ENCODE data around the gene SLC6A7. TPM values are rescaled to one million over a fixed set of nuclear protein-coding genes. Genes with fewer than 3 reads are reported as not detected.

Gene SLC6A7
- total RNA-seq, 4 donors from 2014 or later, result not detected

DNA sequence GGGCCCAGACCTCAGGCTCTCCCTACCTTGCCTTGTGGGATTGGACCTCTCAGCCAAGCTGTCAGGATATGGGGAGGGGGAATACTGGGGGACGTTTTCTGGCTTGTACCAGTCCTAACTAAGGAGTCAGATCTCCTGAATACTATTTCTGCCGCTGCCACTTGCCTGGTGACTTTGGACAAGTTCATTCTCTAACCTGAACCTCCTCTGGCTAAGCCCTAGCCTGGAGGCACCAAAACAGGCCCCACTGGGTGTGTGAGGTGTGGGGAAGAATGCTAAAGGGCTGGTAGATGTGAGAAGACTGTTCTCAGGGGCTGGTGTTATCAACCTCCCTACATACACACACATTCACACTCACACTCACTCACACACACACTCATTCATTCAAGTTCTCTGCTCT, 1.1 kb downstream of the SLC6A7 start:
- 36 to 51% methylated on average over 2 of the region's 2 CpGs for WGBS, 2 donors
- H3K9me3 ChIP-seq, result no peaks in the 10 kb centered on the region

DNA sequence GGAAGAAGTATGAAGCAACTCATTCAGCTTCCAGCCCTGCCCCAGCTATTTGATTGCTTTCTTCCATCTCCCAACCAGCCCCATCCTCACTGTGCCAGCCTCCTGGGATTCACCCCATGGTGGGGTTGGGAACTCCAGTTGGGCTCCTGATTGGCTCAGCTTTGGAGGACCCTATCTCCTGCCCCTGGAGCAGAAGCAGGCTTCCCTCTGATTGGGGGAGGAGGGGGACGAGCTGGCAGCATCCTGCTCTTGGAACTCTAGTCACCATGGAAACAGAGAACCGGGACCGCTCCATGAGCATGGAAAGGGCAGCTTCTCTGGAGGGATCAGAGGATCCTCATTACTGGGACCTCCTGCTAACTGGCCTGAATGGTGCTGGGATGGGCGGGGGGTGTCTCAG, 2.6 kb downstream of the SLC6A7 start:
- H3K36me3 ChIP-seq, result no peaks in the 10 kb centered on the region
- no peak overlapping the region for H3K4me3 ChIP-seq
- no peak overlapping the region for H3K27ac ChIP-seq
- peaks cover 0 to 13% (median 3%) of the 10 kb centered on the region in 4 donors for H3K4me1 ChIP-seq
- no peaks in the 10 kb centered on the region for H3K9me3 ChIP-seq
- WGBS, 2 donors, result 57 to 68% methylated on average over 4 of the region's 4 CpGs
- peaks cover 0 to 42% of the 10 kb centered on the region in 2 donors for H3K27me3 ChIP-seq
- DNase-seq (ENCODE audit: low spot score in 2 of 2), result no peak
- TF ChIP-seq, protein P1, sequence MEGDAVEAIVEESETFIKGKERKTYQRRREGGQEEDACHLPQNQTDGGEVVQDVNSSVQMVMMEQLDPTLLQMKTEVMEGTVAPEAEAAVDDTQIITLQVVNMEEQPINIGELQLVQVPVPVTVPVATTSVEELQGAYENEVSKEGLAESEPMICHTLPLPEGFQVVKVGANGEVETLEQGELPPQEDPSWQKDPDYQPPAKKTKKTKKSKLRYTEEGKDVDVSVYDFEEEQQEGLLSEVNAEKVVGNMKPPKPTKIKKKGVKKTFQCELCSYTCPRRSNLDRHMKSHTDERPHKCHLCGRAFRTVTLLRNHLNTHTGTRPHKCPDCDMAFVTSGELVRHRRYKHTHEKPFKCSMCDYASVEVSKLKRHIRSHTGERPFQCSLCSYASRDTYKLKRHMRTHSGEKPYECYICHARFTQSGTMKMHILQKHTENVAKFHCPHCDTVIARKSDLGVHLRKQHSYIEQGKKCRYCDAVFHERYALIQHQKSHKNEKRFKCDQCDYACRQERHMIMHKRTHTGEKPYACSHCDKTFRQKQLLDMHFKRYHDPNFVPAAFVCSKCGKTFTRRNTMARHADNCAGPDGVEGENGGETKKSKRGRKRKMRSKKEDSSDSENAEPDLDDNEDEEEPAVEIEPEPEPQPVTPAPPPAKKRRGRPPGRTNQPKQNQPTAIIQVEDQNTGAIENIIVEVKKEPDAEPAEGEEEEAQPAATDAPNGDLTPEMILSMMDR (IDR thresholded peaks at IDR 0.05), result no peak
- TF ChIP-seq POLR2A (IDR thresholded peaks at IDR 0.05) (no peak), EP300 (IDR thresholded peaks at IDR 0.05) (no peak)

More for the DNA sequence above, 1.1 kb downstream of the SLC6A7 start:
- no peaks in the 10 kb centered on the region for H3K36me3 ChIP-seq
- TF ChIP-seq, protein P1 (IDR thresholded peaks at IDR 0.05), result no peak
- TF ChIP-seq POLR2A (IDR thresholded peaks at IDR 0.05) (no peak), EP300 (IDR thresholded peaks at IDR 0.05) (no peak)
- H3K4me1 ChIP-seq, result peaks cover 0 to 13% (median 3%) of the 10 kb centered on the region in 4 donors
- H3K27ac ChIP-seq, result no peak overlapping the region
- no peak overlapping the region for H3K4me3 ChIP-seq
- H3K27me3 ChIP-seq, result peaks cover 0 to 42% of the 10 kb centered on the region in 2 donors
- no peak for DNase-seq (ENCODE audit: low spot score in 2 of 2)

DNA sequence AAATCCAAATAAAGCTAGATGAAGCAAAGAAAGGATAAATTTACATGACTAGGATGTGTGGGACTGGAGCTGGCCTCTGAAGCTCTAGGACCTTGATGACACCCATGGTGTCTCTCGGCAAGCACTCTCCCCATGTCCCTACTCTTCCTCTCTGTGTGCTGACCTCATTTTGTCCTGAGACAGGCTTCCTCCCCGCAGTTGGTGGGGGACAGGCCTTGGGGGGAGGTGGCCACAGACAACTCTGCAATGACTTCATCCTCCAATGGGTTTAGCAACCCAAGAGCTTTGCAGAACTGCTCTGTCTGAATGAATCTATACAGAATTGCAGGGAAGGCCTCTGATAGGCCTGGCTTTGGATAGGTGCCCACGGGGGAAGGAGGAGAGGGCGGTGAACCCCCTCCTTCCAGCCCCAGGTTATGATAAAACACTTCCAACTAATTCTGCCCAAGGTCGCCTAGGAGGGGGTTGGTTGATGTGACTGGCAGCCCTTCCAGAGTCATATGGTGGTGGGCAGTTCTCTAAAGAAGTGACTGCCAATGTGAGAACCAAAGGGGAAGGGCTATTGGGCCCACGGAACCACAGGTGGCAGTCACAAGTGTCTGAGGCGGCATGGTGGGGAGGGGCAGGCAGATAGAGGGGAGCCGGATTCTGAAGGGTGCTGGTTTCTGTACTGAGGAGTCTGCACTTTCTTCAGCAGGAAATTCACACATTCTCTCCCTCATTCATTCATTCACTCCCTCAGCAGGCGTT, 6.0 kb downstream of the SLC6A7 start:
- Histone ChIP-seq H3K9me3 (no peaks in the 10 kb centered on the region), H3K27ac (no peak overlapping the region), H3K27me3 (peaks cover 0 to 13% of the 10 kb centered on the region in 2 donors), H3K4me1 (no peaks in the 10 kb centered on the region), H3K36me3 (no peaks in the 10 kb centered on the region), H3K4me3 (no peak overlapping the region)
- TF ChIP-seq EP300 (IDR thresholded peaks at IDR 0.05) (no peak), POLR2A (IDR thresholded peaks at IDR 0.05) (no peak)
- TF ChIP-seq, protein P1 (IDR thresholded peaks at IDR 0.05), result no peak
- DNase-seq (ENCODE audit: low spot score in 2 of 2), result no peak
- WGBS, 2 donors, result 83 to 86% methylated on average over 9 of the region's 9 CpGs

DNA sequence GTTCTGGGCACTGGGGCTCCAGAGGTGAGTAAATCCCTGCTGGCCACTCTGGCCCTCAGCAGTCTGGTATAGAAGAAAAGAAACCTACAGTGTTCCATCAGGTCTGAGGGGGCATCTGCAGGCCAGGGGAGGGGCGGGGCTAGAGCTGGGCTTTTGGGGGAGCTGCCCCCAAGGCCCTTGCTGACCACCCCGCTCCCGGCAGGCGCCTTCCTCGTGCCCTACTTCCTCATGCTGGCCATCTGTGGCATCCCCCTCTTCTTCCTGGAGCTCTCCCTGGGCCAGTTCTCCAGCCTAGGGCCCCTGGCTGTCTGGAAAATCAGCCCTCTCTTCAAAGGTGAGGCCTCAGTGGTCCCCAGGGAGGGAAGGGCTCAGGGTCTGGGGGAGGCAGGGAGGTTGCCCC, 6.7 kb downstream of the SLC6A7 start:
- Histone ChIP-seq H3K27ac (no peak overlapping the region), H3K9me3 (no peaks in the 10 kb centered on the region), H3K27me3 (peaks cover 0 to 12% of the 10 kb centered on the region in 2 donors), H3K36me3 (no peaks in the 10 kb centered on the region), H3K4me3 (no peak overlapping the region), H3K4me1 (no peaks in the 10 kb centered on the region)
- 86% methylated on average over 5 of the region's 5 CpGs for WGBS, 2 donors
- no peak for DNase-seq (ENCODE audit: low spot score in 2 of 2)
- no peak for TF ChIP-seq EP300 (IDR thresholded peaks at IDR 0.05)
- no peak for TF ChIP-seq POLR2A (IDR thresholded peaks at IDR 0.05)
- TF ChIP-seq, protein P1 (IDR thresholded peaks at IDR 0.05), result no peak

DNA sequence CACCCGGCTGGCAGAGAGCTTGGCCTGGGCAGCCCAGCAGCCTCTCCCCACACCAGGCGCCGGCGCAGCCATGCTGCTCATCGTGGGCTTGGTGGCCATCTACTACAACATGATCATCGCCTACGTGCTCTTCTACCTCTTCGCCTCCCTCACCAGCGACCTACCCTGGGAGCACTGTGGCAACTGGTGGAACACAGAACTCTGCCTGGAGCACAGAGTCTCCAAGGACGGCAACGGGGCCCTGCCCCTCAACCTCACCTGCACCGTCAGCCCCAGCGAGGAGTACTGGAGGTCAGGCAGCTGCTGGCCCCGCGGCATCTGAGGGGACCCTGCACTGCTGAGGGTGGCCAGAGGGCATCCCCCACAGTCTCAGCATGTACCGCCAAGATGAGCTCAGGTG, 7.1 kb downstream of the SLC6A7 start:
- Histone ChIP-seq H3K27me3 (peaks cover 0 to 8% of the 10 kb centered on the region in 2 donors), H3K4me3 (no peak overlapping the region), H3K4me1 (no peaks in the 10 kb centered on the region), H3K36me3 (no peaks in the 10 kb centered on the region), H3K9me3 (no peaks in the 10 kb centered on the region), H3K27ac (no peak overlapping the region)
- 92% methylated on average over 16 of the region's 16 CpGs for WGBS, 2 donors
- no peak for DNase-seq (ENCODE audit: low spot score in 2 of 2)
- TF ChIP-seq POLR2A (IDR thresholded peaks at IDR 0.05) (no peak), EP300 (IDR thresholded peaks at IDR 0.05) (no peak)
- TF ChIP-seq, protein P1 (IDR thresholded peaks at IDR 0.05), result no peak

All from tibial nerve (tissue), 4 donors.